Activated naive CD4-positive, alpha-beta T cell treated with anti-CD3 and anti-CD28 coated beads, Interleukin-2, amount 50 U/mL, for 24 hours (primary cell): ENCODE data around the gene LRP4.

Experiments used
- H3K27ac Mint-ChIP-seq: one replicate; pipeline ENCODE4 v1.8.0; 2021; ENCODE audit warnings: mild to moderate bottlenecking, mixed read lengths
- H3K27me3 Mint-ChIP-seq: one replicate; pipeline ENCODE4 v1.8.0; 2021; ENCODE audit warnings: mixed read lengths
- H3K36me3 Mint-ChIP-seq: one replicate; pipeline ENCODE4 v1.8.0; 2021; ENCODE audit warnings: mixed read lengths
- H3K4me1 Mint-ChIP-seq: one replicate; pipeline ENCODE4 v1.8.0; 2021; ENCODE audit warnings: mixed read lengths
- H3K4me3 Mint-ChIP-seq: one replicate; pipeline ENCODE4 v1.8.0; 2021; ENCODE audit warnings: mild to moderate bottlenecking, mixed read lengths
- H3K9me3 Mint-ChIP-seq: one replicate; pipeline ENCODE4 v1.8.0; 2021; ENCODE audit warnings: mixed read lengths

The LRP4 gene

GRCh38 chr11:46905806-46906205 lies 12.5 kb downstream of the LRP4 start:
- Mint-ChIP-seq H3K4me3 (no peak overlapping the region), H3K4me1 (no peaks in the 10 kb centered on the region), H3K27me3 (peaks cover 2% of the 10 kb centered on the region), H3K9me3 (no peaks in the 10 kb centered on the region), H3K27ac (no peak overlapping the region), H3K36me3 (no peaks in the 10 kb centered on the region)

- no peaks in the 10 kb centered on the region for H3K9me3 Mint-ChIP-seq
- H3K27me3 Mint-ChIP-seq = peaks cover 2% of the 10 kb centered on the region
- no peak overlapping the region for H3K4me3 Mint-ChIP-seq
- no peaks in the 10 kb centered on the region for H3K4me1 Mint-ChIP-seq
- H3K27ac Mint-ChIP-seq = no peak overlapping the region
- no peaks in the 10 kb centered on the region for H3K36me3 Mint-ChIP-seq
Observed at GRCh38 chr11:46903846-46904245, 14.5 kb downstream of the LRP4 start.

GRCh38 chr11:46902694-46903093 lies 15.7 kb downstream of the LRP4 start:
- no peaks in the 10 kb centered on the region for H3K9me3 Mint-ChIP-seq
- no peaks in the 10 kb centered on the region for H3K36me3 Mint-ChIP-seq
- H3K4me1 Mint-ChIP-seq = no peaks in the 10 kb centered on the region
- no peak overlapping the region for H3K27ac Mint-ChIP-seq
- H3K4me3 Mint-ChIP-seq = no peak overlapping the region
- peaks cover 2% of the 10 kb centered on the region for H3K27me3 Mint-ChIP-seq

- no peaks in the 10 kb centered on the region for H3K9me3 Mint-ChIP-seq
Observed at GRCh38 chr11:46901156-46901555, 17.2 kb downstream of the LRP4 start.

GRCh38 chr11:46900091-46900746 lies 18.1 kb downstream of the LRP4 start:
- H3K36me3 Mint-ChIP-seq = no peaks in the 10 kb centered on the region
- no peak overlapping the region for H3K4me3 Mint-ChIP-seq
- no peaks in the 10 kb centered on the region for H3K9me3 Mint-ChIP-seq
- no peaks in the 10 kb centered on the region for H3K4me1 Mint-ChIP-seq
- no peaks in the 10 kb centered on the region for H3K27me3 Mint-ChIP-seq
- H3K27ac Mint-ChIP-seq = no peak overlapping the region

More at GRCh38 chr11:46901156-46901555, 17.2 kb downstream of the LRP4 start:
- Mint-ChIP-seq H3K4me1 (no peaks in the 10 kb centered on the region), H3K36me3 (no peaks in the 10 kb centered on the region), H3K4me3 (no peak overlapping the region), H3K27me3 (no peaks in the 10 kb centered on the region), H3K27ac (no peak overlapping the region)

- Mint-ChIP-seq H3K27me3 (no peaks in the 10 kb centered on the region), H3K9me3 (no peaks in the 10 kb centered on the region), H3K4me3 (no peak overlapping the region), H3K4me1 (no peaks in the 10 kb centered on the region), H3K36me3 (no peaks in the 10 kb centered on the region), H3K27ac (no peak overlapping the region)
Observed at GRCh38 chr11:46899501-46900025, 18.8 kb downstream of the LRP4 start.

GRCh38 chr11:46898396-46899095 lies 19.8 kb downstream of the LRP4 start:
- Mint-ChIP-seq H3K4me1 (no peaks in the 10 kb centered on the region), H3K27ac (peak overlapping the region; percentile 30), H3K36me3 (no peaks in the 10 kb centered on the region), H3K27me3 (no peaks in the 10 kb centered on the region), H3K9me3 (no peaks in the 10 kb centered on the region), H3K4me3 (no peak overlapping the region)

- H3K27me3 Mint-ChIP-seq = no peaks in the 10 kb centered on the region
- no peak overlapping the region for H3K4me3 Mint-ChIP-seq
- no peaks in the 10 kb centered on the region for H3K9me3 Mint-ChIP-seq
- H3K4me1 Mint-ChIP-seq = no peaks in the 10 kb centered on the region
- no peak overlapping the region for H3K27ac Mint-ChIP-seq
- H3K36me3 Mint-ChIP-seq = no peaks in the 10 kb centered on the region
Observed at GRCh38 chr11:46896719-46897406, 21.5 kb downstream of the LRP4 start.

GRCh38 chr11:46895821-46896220 lies 22.5 kb downstream of the LRP4 start:
- Mint-ChIP-seq H3K27ac (no peak overlapping the region), H3K9me3 (no peaks in the 10 kb centered on the region), H3K4me3 (no peak overlapping the region), H3K27me3 (no peaks in the 10 kb centered on the region), H3K4me1 (no peaks in the 10 kb centered on the region), H3K36me3 (no peaks in the 10 kb centered on the region)

- Mint-ChIP-seq H3K4me1 (no peaks in the 10 kb centered on the region), H3K9me3 (no peaks in the 10 kb centered on the region), H3K27ac (no peak overlapping the region), H3K4me3 (no peak overlapping the region), H3K27me3 (no peaks in the 10 kb centered on the region), H3K36me3 (no peaks in the 10 kb centered on the region)
Observed at GRCh38 chr11:46894961-46895360, 23.4 kb downstream of the LRP4 start.

- no peaks in the 10 kb centered on the region for H3K4me1 Mint-ChIP-seq
- no peaks in the 10 kb centered on the region for H3K9me3 Mint-ChIP-seq
- no peak overlapping the region for H3K27ac Mint-ChIP-seq
- peaks cover 2% of the 10 kb centered on the region for H3K27me3 Mint-ChIP-seq
- H3K4me3 Mint-ChIP-seq = no peak overlapping the region
- no peaks in the 10 kb centered on the region for H3K36me3 Mint-ChIP-seq
Observed at GRCh38 chr11:46894506-46894905, 23.8 kb downstream of the LRP4 start.

GRCh38 chr11:46892838-46893237 lies 25.5 kb downstream of the LRP4 start:
- Mint-ChIP-seq H3K9me3 (no peaks in the 10 kb centered on the region), H3K4me3 (no peak overlapping the region), H3K27ac (no peak overlapping the region), H3K27me3 (peaks cover 3% of the 10 kb centered on the region), H3K4me1 (no peaks in the 10 kb centered on the region), H3K36me3 (no peaks in the 10 kb centered on the region)

- peaks cover 3% of the 10 kb centered on the region for H3K27me3 Mint-ChIP-seq
- H3K4me1 Mint-ChIP-seq = no peaks in the 10 kb centered on the region
- H3K4me3 Mint-ChIP-seq = no peak overlapping the region
- H3K36me3 Mint-ChIP-seq = no peaks in the 10 kb centered on the region
- no peaks in the 10 kb centered on the region for H3K9me3 Mint-ChIP-seq
- H3K27ac Mint-ChIP-seq = no peak overlapping the region
Observed at GRCh38 chr11:46892109-46892508, 26.2 kb downstream of the LRP4 start.

GRCh38 chr11:46890665-46891064 lies 27.7 kb downstream of the LRP4 start:
- Mint-ChIP-seq H3K36me3 (no peaks in the 10 kb centered on the region), H3K4me1 (no peaks in the 10 kb centered on the region), H3K4me3 (no peak overlapping the region), H3K27ac (no peak overlapping the region), H3K9me3 (no peaks in the 10 kb centered on the region), H3K27me3 (peaks cover 3% of the 10 kb centered on the region)

GRCh38 chr11:46889689-46890475 lies 28.5 kb downstream of the LRP4 start:
- no peak overlapping the region for H3K4me3 Mint-ChIP-seq
- no peaks in the 10 kb centered on the region for H3K36me3 Mint-ChIP-seq
- no peak overlapping the region for H3K27ac Mint-ChIP-seq
- H3K27me3 Mint-ChIP-seq = peaks cover 3% of the 10 kb centered on the region
- no peaks in the 10 kb centered on the region for H3K4me1 Mint-ChIP-seq
- no peaks in the 10 kb centered on the region for H3K9me3 Mint-ChIP-seq
